T-helper 17 cell (primary cell): ENCODE measurements around the gene COL18A1. TPM values are rescaled to one million over a fixed set of nuclear protein-coding genes. Genes with fewer than 3 reads are reported as not detected.
"Not testable (repeated sequence)": the region's sequence is repeated elsewhere in the genome, so short reads cannot be mapped to it uniquely, and the experiment has no call there.

Source experiments
- ATAC-seq: fragments of 150-1000 bp; cut with Tn5 transposase; 2 replicates; pipeline ENCODE4 v1.10.0; 2021; ENCODE audit warnings: mild to moderate bottlenecking, moderate library complexity
- DNase-seq, 3 donors: peaks; one replicate each; pipeline versions ENCODE4 v3.0.0 to v3.0.0-alpha.2; 2020 to 2021
- H3K9me3 ChIP-seq: one replicate; pipeline ENCODE4 v1.7.0; 2013; ENCODE audit warnings: low read length, mild to moderate bottlenecking; ENCODE audit not compliant: control insufficient read depth, poor library complexity, severe bottlenecking
- H3K27ac Mint-ChIP-seq: one replicate; pipeline ENCODE4 v1.8.0; 2022; ENCODE audit warnings: mild to moderate bottlenecking, moderate library complexity, mixed read lengths
- H3K27me3 Mint-ChIP-seq: one replicate; pipeline ENCODE4 v1.8.0; 2022; ENCODE audit warnings: mixed read lengths
- H3K36me3 Mint-ChIP-seq: one replicate; pipeline ENCODE4 v1.8.0; 2022; ENCODE audit warnings: low read depth, mixed read lengths
- H3K4me1 Mint-ChIP-seq: one replicate; pipeline ENCODE4 v1.8.0; 2022; ENCODE audit warnings: mild to moderate bottlenecking, mixed read lengths
- H3K4me3 Mint-ChIP-seq: one replicate; pipeline ENCODE4 v1.8.0; 2022; ENCODE audit warnings: mild to moderate bottlenecking, moderate library complexity, mixed read lengths
- total RNA-seq, 4 donors: library from RNA in 2 of 4; stranded (reverse) in 2 of 4; gene quantifications; one replicate each; pipeline ENCODE4 v1.2.3 and lab custom pipeline; 2022 to 2026

Gene COL18A1
- total RNA-seq, 2 donors from 2014 or later: 5.4 to 17.1 TPM

DNA sequence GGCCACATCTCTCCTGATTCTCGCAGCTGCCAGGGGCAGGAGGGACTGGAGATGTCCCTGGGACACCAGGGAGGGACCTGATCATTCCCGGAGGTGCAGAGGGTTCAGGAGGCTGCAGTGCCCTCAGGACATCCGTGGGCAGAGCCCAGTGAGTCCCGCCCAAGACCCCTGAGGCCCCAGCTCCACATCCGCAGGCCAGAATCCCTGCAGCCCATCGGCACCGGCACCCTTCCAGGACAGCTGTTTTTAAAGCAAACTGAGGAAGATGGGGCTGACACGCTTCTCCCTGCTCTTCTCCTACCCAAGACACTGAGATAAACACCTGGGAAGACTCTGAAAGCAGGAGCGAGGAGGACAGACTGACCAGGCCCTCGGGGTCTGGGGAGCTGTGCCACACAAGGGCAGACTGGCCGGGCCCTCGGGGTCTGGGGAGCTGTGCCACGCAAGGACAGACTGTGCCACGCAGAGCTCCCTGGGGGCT is 111.7 kb downstream of the COL18A1 start:
- H3K27me3 Mint-ChIP-seq: no peaks in the 10 kb centered on the region
- no peak overlapping the region for H3K4me3 Mint-ChIP-seq
- ATAC-seq (no peak), DNase-seq (no peak)
- no peaks in the 10 kb centered on the region for H3K9me3 ChIP-seq
- peaks cover 8% of the 10 kb centered on the region for H3K4me1 Mint-ChIP-seq
- peaks cover 2% of the 10 kb centered on the region for H3K36me3 Mint-ChIP-seq
- peak overlapping the region; percentile 54 for H3K27ac Mint-ChIP-seq

DNA sequence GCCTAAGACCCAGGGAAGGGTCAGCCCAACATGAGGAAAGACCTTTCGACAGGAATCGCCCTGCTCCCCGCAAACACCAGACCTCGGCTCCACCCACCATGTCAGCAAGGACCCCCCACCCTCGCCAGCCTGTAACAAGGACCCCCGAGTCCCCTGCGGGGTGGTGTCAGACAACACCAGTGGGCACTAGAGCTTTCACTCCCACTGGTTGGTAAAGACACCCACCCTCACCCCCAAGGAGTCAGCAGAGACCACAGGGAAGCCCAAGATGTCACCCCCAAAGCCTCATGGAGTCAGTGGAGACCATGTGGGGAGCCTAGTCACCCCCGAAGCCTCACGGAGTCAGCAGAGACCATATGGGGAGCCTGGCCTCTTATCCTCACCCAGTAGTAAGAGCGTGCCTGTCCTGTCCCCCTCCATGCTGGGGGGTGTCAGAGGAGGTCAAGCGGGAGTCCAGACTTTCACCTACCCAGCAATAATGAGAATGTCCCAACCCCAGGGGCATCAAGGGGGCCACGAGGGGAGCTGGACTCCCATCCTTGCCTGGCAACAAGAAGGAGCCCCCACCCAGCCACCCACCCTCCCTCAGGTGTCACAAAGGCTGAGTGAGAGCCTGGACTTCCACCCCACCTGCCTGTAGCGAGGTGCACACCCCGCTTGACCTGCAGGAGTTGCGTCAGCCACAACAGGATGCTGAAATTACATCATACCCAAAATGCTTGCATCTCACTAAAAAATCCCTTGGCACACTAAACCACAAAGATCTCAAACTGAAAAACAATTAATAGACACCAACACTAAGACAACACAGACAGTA is 112.5 kb downstream of the COL18A1 start:
- peak overlapping the region; percentile 54 for H3K27ac Mint-ChIP-seq
- no peaks in the 10 kb centered on the region for H3K27me3 Mint-ChIP-seq
- H3K4me3 Mint-ChIP-seq: no peak overlapping the region
- H3K4me1 Mint-ChIP-seq: peaks cover 8% of the 10 kb centered on the region
- H3K9me3 ChIP-seq: no peaks in the 10 kb centered on the region
- H3K36me3 Mint-ChIP-seq: peaks cover 2% of the 10 kb centered on the region
- DNase-seq: peak in 1 of 3 donors; percentile 3
- ATAC-seq: peak; percentile 68

DNA sequence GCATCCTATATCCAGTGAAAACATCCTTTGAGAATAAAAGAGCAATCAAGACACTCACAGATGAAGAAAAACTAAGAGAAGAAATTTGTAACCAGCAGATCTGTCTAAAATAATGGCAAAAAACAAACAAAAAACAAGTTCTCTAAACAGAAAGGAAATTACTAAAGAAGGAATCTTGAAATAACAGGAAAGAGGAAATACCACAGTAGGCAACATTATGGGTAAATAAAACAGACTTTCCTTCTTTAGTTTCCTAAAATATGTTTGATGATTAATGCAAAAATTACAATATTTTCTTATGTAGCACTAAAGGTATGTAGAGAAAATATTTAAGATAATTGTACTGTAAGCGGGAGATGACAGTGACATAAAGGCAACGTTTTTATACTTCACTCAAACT is 113.8 kb downstream of the COL18A1 start:
- H3K36me3 Mint-ChIP-seq: peaks cover 2% of the 10 kb centered on the region
- DNase-seq: no peak
- ATAC-seq: no peak
- H3K27ac Mint-ChIP-seq: no peak overlapping the region
- H3K4me3 Mint-ChIP-seq: no peak overlapping the region
- no peaks in the 10 kb centered on the region for H3K9me3 ChIP-seq
- H3K4me1 Mint-ChIP-seq: peaks cover 5% of the 10 kb centered on the region
- no peaks in the 10 kb centered on the region for H3K27me3 Mint-ChIP-seq

- Mint-ChIP-seq H3K36me3 (peaks cover 2% of the 10 kb centered on the region), H3K4me3 (no peak overlapping the region), H3K4me1 (peaks cover 3% of the 10 kb centered on the region), H3K27me3 (no peaks in the 10 kb centered on the region), H3K27ac (no peak overlapping the region)
- no peaks in the 10 kb centered on the region for H3K9me3 ChIP-seq
- ATAC-seq (no peak), DNase-seq (no peak)
Observed at GRCh38 chr21:45519182-45519581, 114.2 kb downstream of the COL18A1 start.

DNA sequence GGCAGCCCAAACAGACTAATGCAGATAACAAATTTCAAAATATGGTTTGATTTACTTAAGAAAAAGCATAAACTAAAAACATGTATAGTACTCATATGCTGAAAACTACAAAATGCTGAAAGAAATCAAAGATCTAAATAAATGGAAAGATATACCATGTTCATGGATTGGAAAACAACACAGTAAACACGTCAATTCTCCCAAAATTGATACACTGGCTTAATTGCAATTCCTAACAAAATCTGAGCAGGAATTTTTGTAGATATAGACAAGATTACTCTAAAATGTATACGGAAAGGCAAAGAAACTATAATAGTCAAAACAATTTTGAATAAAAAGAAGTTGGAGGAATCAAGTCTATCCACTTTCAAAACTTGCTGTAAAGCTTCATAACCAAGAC is 116.3 kb downstream of the COL18A1 start:
- H3K27me3 Mint-ChIP-seq: no peaks in the 10 kb centered on the region

DNA sequence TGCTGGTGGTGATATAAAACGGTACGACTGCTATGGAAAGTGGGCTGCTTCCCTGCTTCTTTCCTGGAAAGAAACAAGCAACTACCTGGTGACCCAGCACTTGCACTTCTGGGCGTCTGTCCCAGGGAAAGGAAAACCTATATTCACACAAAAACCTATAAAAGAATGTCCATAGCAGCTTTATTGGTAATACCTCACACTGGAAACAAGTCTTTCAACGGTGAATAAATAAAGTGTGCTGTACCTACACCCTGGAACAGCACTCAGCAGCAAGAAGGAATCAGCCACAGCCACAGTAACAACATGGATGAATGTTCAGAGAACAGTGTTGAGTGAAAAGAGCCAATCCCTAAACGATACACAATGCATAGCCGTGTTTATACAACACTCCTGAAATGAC is 117.4 kb downstream of the COL18A1 start:
- DNase-seq (no peak), ATAC-seq (no peak)
- no peak overlapping the region for H3K4me3 Mint-ChIP-seq
- H3K9me3 ChIP-seq: no peaks in the 10 kb centered on the region
- no peaks in the 10 kb centered on the region for H3K27me3 Mint-ChIP-seq
- H3K36me3 Mint-ChIP-seq: peaks cover 2% of the 10 kb centered on the region
- H3K4me1 Mint-ChIP-seq: peaks cover 6% of the 10 kb centered on the region
- no peak overlapping the region for H3K27ac Mint-ChIP-seq

More for the DNA sequence above, 116.3 kb downstream of the COL18A1 start:
- no peak overlapping the region for H3K27ac Mint-ChIP-seq
- H3K4me3 Mint-ChIP-seq: no peak overlapping the region
- H3K4me1 Mint-ChIP-seq: peaks cover 3% of the 10 kb centered on the region
- peaks cover 2% of the 10 kb centered on the region for H3K36me3 Mint-ChIP-seq
- DNase-seq (no peak), ATAC-seq (no peak)
- no peaks in the 10 kb centered on the region for H3K9me3 ChIP-seq

GRCh38 chr21:45522986-45523385 is 118.0 kb downstream of the COL18A1 start:
- Mint-ChIP-seq H3K36me3 (no peaks in the 10 kb centered on the region), H3K4me3 (no peak overlapping the region), H3K4me1 (peaks cover 4% of the 10 kb centered on the region), H3K27me3 (no peaks in the 10 kb centered on the region), H3K27ac (no peak overlapping the region)
- H3K9me3 ChIP-seq: no peaks in the 10 kb centered on the region
- ATAC-seq (no peak), DNase-seq (peak in 1 of 3 donors; percentile 2)

GRCh38 chr21:45523411-45524101 is 118.6 kb downstream of the COL18A1 start:
- Mint-ChIP-seq H3K27me3 (no peaks in the 10 kb centered on the region), H3K4me1 (peaks cover 3% of the 10 kb centered on the region), H3K27ac (no peak overlapping the region), H3K4me3 (no peak overlapping the region), H3K36me3 (no peaks in the 10 kb centered on the region)
- DNase-seq (peak in 1 of 3 donors; percentile 9), ATAC-seq (no peak)
- H3K9me3 ChIP-seq: no peaks in the 10 kb centered on the region

- H3K36me3 Mint-ChIP-seq: no peaks in the 10 kb centered on the region
- H3K27ac Mint-ChIP-seq: no peak overlapping the region
- ATAC-seq: no peak
- peaks cover 3% of the 10 kb centered on the region for H3K4me1 Mint-ChIP-seq
- no peaks in the 10 kb centered on the region for H3K9me3 ChIP-seq
- no peaks in the 10 kb centered on the region for H3K27me3 Mint-ChIP-seq
- DNase-seq: no peak
- no peak overlapping the region for H3K4me3 Mint-ChIP-seq
Observed at GRCh38 chr21:45524756-45525152, 119.8 kb downstream of the COL18A1 start.

- no peak for ATAC-seq
- peaks cover 3% of the 10 kb centered on the region for H3K4me1 Mint-ChIP-seq
- H3K27ac Mint-ChIP-seq: no peak overlapping the region
- H3K4me3 Mint-ChIP-seq: no peak overlapping the region
- DNase-seq: peak in 1 of 3 donors; percentile 6
- no peaks in the 10 kb centered on the region for H3K27me3 Mint-ChIP-seq
- no peaks in the 10 kb centered on the region for H3K9me3 ChIP-seq
- H3K36me3 Mint-ChIP-seq: no peaks in the 10 kb centered on the region
Observed at GRCh38 chr21:45525153-45525909, 120.4 kb downstream of the COL18A1 start.

GRCh38 chr21:45525910-45526306 is 120.9 kb downstream of the COL18A1 start:
- ATAC-seq (no peak), DNase-seq (no peak)
- no peaks in the 10 kb centered on the region for H3K27me3 Mint-ChIP-seq
- no peak overlapping the region for H3K27ac Mint-ChIP-seq
- no peak overlapping the region for H3K4me3 Mint-ChIP-seq
- H3K9me3 ChIP-seq: no peaks in the 10 kb centered on the region
- peaks cover 3% of the 10 kb centered on the region for H3K4me1 Mint-ChIP-seq
- H3K36me3 Mint-ChIP-seq: no peaks in the 10 kb centered on the region

GRCh38 chr21:45527151-45527999 is 122.4 kb downstream of the COL18A1 start:
- H3K27me3 Mint-ChIP-seq, H3K36me3 Mint-ChIP-seq, H3K9me3 ChIP-seq, H3K4me1 Mint-ChIP-seq, H3K27ac Mint-ChIP-seq, ATAC-seq, DNase-seq, H3K4me3 Mint-ChIP-seq: not testable (repeated sequence)
